Measurements from ENCODE around the gene CEBPZ. TPM values are rescaled to one million over a fixed set of nuclear protein-coding genes. Genes with fewer than 3 reads are reported as not detected.

Gene CEBPZ
- total RNA-seq, 1 donor from 2014 or later, result 47.5 TPM

- no peak overlapping the region for H3K9ac ChIP-seq (ENCODE audit: low read length)
- H3K27ac ChIP-seq (ENCODE audit: low read depth, low read length), result no peak overlapping the region
- DNase-seq (ENCODE audit: low read depth) (no peak), FAIRE-seq (no peak)
- Mint-ChIP-seq H3K27me3 (ENCODE audit: low read depth, unreplicated experiment) (no peaks in the 10 kb centered on the region), H3K27ac (ENCODE audit: unreplicated experiment) (no peak overlapping the region), H3K4me3 (ENCODE audit: unreplicated experiment) (no peak overlapping the region), H3K9me3 (ENCODE audit: unreplicated experiment) (no peaks in the 10 kb centered on the region), H3K36me3 (ENCODE audit: low read depth, unreplicated experiment) (no peaks in the 10 kb centered on the region), H3K4me1 (ENCODE audit: low read depth, unreplicated experiment) (peaks cover 13% of the 10 kb centered on the region)
- no peaks in the 10 kb centered on the region for H3K4me1 ChIP-seq (ENCODE audit: insufficient read depth, low read length)
- TF ChIP-seq EZH2 (IDR thresholded peaks at IDR 0.05; ENCODE audit: insufficient read depth, low read length), result no peak
- no peak for TF ChIP-seq CTCF (IDR thresholded peaks at IDR 0.05; ENCODE audit: insufficient read depth, low read depth, low read length)
- no peaks in the 10 kb centered on the region for H3K27me3 ChIP-seq (ENCODE audit: insufficient read depth, low read length)
- no peak overlapping the region for H3K4me2 ChIP-seq (ENCODE audit: low read length)
- no peak overlapping the region for H2AFZ ChIP-seq (ENCODE audit: low read depth, low read length)
- H3K79me2 ChIP-seq (ENCODE audit: insufficient read depth, low read length), result peaks cover 52% of the 10 kb centered on the region
- no peaks in the 10 kb centered on the region for H3K9me3 ChIP-seq (ENCODE audit: insufficient read depth, low read depth, low read length)
- H3K4me3 ChIP-seq (ENCODE audit: insufficient read depth, low read depth, low read length), result no peak overlapping the region
- H3K36me3 ChIP-seq (ENCODE audit: insufficient read depth, low read length), result peaks cover 40% of the 10 kb centered on the region
- peaks cover 43% of the 10 kb centered on the region for H4K20me1 ChIP-seq (ENCODE audit: insufficient read depth, low read length)
Observed at GRCh38 chr2:37224063-37224462, 7.3 kb downstream of the CEBPZ start.

- Histone ChIP-seq H3K27ac (ENCODE audit: low read depth, low read length) (no peak overlapping the region), H3K9ac (ENCODE audit: low read length) (no peak overlapping the region), H3K4me1 (ENCODE audit: insufficient read depth, low read length) (no peaks in the 10 kb centered on the region), H2AFZ (ENCODE audit: low read depth, low read length) (no peak overlapping the region), H3K9me3 (ENCODE audit: insufficient read depth, low read depth, low read length) (no peaks in the 10 kb centered on the region), H3K4me3 (ENCODE audit: insufficient read depth, low read depth, low read length) (no peak overlapping the region), H3K27me3 (ENCODE audit: insufficient read depth, low read length) (no peaks in the 10 kb centered on the region), H3K79me2 (ENCODE audit: insufficient read depth, low read length) (peaks cover 43% of the 10 kb centered on the region), H4K20me1 (ENCODE audit: insufficient read depth, low read length) (peaks cover 40% of the 10 kb centered on the region), H3K36me3 (ENCODE audit: insufficient read depth, low read length) (peaks cover 38% of the 10 kb centered on the region), H3K4me2 (ENCODE audit: low read length) (no peak overlapping the region)
- DNase-seq (ENCODE audit: low read depth) (no peak), FAIRE-seq (no peak)
- H3K9me3 Mint-ChIP-seq (ENCODE audit: unreplicated experiment), result no peaks in the 10 kb centered on the region
- peaks cover 13% of the 10 kb centered on the region for H3K4me1 Mint-ChIP-seq (ENCODE audit: low read depth, unreplicated experiment)
- H3K36me3 Mint-ChIP-seq (ENCODE audit: low read depth, unreplicated experiment), result no peaks in the 10 kb centered on the region
- no peaks in the 10 kb centered on the region for H3K27me3 Mint-ChIP-seq (ENCODE audit: low read depth, unreplicated experiment)
- TF ChIP-seq EZH2 (IDR thresholded peaks at IDR 0.05; ENCODE audit: insufficient read depth, low read length) (no peak), CTCF (IDR thresholded peaks at IDR 0.05; ENCODE audit: insufficient read depth, low read depth, low read length) (no peak)
- no peak overlapping the region for H3K27ac Mint-ChIP-seq (ENCODE audit: unreplicated experiment)
- no peak overlapping the region for H3K4me3 Mint-ChIP-seq (ENCODE audit: unreplicated experiment)
Observed at GRCh38 chr2:37223131-37223530, 8.3 kb downstream of the CEBPZ start.

- Histone ChIP-seq H3K4me2 (ENCODE audit: low read length) (no peak overlapping the region), H4K20me1 (ENCODE audit: insufficient read depth, low read length) (peaks cover 20% of the 10 kb centered on the region), H3K79me2 (ENCODE audit: insufficient read depth, low read length) (peaks cover 12% of the 10 kb centered on the region), H3K27ac (ENCODE audit: low read depth, low read length) (no peak overlapping the region), H3K4me1 (ENCODE audit: insufficient read depth, low read length) (no peaks in the 10 kb centered on the region), H3K27me3 (ENCODE audit: insufficient read depth, low read length) (no peaks in the 10 kb centered on the region), H3K4me3 (ENCODE audit: insufficient read depth, low read depth, low read length) (no peak overlapping the region), H2AFZ (ENCODE audit: low read depth, low read length) (no peak overlapping the region), H3K36me3 (ENCODE audit: insufficient read depth, low read length) (peaks cover 44% of the 10 kb centered on the region), H3K9me3 (ENCODE audit: insufficient read depth, low read depth, low read length) (no peaks in the 10 kb centered on the region), H3K9ac (ENCODE audit: low read length) (no peak overlapping the region)
- no peaks in the 10 kb centered on the region for H3K9me3 Mint-ChIP-seq (ENCODE audit: unreplicated experiment)
- TF ChIP-seq EZH2 (IDR thresholded peaks at IDR 0.05; ENCODE audit: insufficient read depth, low read length), result no peak
- no peak for TF ChIP-seq CTCF (IDR thresholded peaks at IDR 0.05; ENCODE audit: insufficient read depth, low read depth, low read length)
- no peak overlapping the region for H3K4me3 Mint-ChIP-seq (ENCODE audit: unreplicated experiment)
- H3K27me3 Mint-ChIP-seq (ENCODE audit: low read depth, unreplicated experiment), result no peaks in the 10 kb centered on the region
- H3K4me1 Mint-ChIP-seq (ENCODE audit: low read depth, unreplicated experiment), result peaks cover 2% of the 10 kb centered on the region
- H3K36me3 Mint-ChIP-seq (ENCODE audit: low read depth, unreplicated experiment), result peaks cover 2% of the 10 kb centered on the region
- DNase-seq (ENCODE audit: low read depth) (no peak), FAIRE-seq (no peak)
- H3K27ac Mint-ChIP-seq (ENCODE audit: unreplicated experiment), result no peak overlapping the region
Observed at GRCh38 chr2:37219046-37219445, 12.3 kb downstream of the CEBPZ start.
